IMR-90 (cell line): ENCODE measurements around the gene NIPAL4.

Experiments used
- CEBPB ChIP-seq: IDR thresholded peaks from 2 replicates; pipeline ENCODE4 v1.6.1; 2012; ENCODE audit warnings: low read depth, low read length, improper control_type of control experiment
- POLR2A ChIP-seq: IDR thresholded peaks from 2 replicates; pipeline ENCODE4 v1.6.1; 2012; ENCODE audit warnings: mild to moderate bottlenecking, low read depth, low read length

DNA sequence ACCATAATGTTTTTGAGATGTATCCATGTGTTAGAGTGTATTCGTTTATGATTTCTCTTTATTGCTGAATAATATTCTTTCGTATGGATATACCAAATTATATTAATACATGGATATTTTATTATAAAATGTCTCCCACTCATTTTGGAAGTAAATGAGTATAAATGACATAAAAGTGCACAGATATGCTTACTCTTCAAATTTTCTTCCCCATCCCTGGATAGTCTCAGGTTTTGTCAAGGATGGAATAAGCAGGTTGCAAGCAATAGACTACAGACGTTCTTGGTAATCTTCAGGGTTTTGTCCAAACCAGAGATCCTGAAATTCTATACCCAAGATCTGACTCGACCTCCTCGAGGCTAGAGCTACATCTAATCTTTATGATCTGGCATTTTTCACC, 50.7 kb downstream of the NIPAL4 start:
- TF ChIP-seq POLR2A: no peak
- TF ChIP-seq CEBPB: no peak
